Duodenal mucosa (tissue), 2 donors: ENCODE data around the gene FLT3LG.

Source experiments
- H3K27ac ChIP-seq: one replicate; pipeline ENCODE4 v1.7.0; 2013; ENCODE audit warnings: low read depth, low read length
- H3K27me3 ChIP-seq, 2 donors: one replicate each; pipeline ENCODE4 v1.7.0; 2013; ENCODE audit warnings: low read length in 2 of 2, control low read depth in 1 of 2; ENCODE audit not compliant: insufficient read depth in 2 of 2, control insufficient read depth in 1 of 2
- H3K36me3 ChIP-seq, 2 donors: one replicate each; pipeline ENCODE4 v1.7.0; 2013; ENCODE audit warnings: low read length in 2 of 2, control low read depth in 1 of 2; ENCODE audit not compliant: insufficient read depth in 2 of 2, control insufficient read depth in 1 of 2
- H3K4me1 ChIP-seq, 2 donors: one replicate each; pipeline ENCODE4 v1.7.0; 2013; ENCODE audit warnings: low read length in 2 of 2, control low read depth in 1 of 2; ENCODE audit not compliant: insufficient read depth in 2 of 2, control insufficient read depth in 1 of 2
- H3K4me3 ChIP-seq, 2 donors: one replicate each; pipeline ENCODE4 v1.7.0; 2013; ENCODE audit warnings: low read length in 2 of 2, low read depth in 1 of 2
- H3K9ac ChIP-seq, 2 donors: one replicate each; pipeline ENCODE4 v1.7.0; 2013; ENCODE audit warnings: low read length in 2 of 2, low read depth in 1 of 2
- H3K9me3 ChIP-seq, 2 donors: one replicate each; pipeline ENCODE4 v1.7.0; 2013; ENCODE audit warnings: low read length in 2 of 2, control low read depth in 1 of 2; ENCODE audit not compliant: control insufficient read depth in 1 of 2

FLT3LG gene

DNA sequence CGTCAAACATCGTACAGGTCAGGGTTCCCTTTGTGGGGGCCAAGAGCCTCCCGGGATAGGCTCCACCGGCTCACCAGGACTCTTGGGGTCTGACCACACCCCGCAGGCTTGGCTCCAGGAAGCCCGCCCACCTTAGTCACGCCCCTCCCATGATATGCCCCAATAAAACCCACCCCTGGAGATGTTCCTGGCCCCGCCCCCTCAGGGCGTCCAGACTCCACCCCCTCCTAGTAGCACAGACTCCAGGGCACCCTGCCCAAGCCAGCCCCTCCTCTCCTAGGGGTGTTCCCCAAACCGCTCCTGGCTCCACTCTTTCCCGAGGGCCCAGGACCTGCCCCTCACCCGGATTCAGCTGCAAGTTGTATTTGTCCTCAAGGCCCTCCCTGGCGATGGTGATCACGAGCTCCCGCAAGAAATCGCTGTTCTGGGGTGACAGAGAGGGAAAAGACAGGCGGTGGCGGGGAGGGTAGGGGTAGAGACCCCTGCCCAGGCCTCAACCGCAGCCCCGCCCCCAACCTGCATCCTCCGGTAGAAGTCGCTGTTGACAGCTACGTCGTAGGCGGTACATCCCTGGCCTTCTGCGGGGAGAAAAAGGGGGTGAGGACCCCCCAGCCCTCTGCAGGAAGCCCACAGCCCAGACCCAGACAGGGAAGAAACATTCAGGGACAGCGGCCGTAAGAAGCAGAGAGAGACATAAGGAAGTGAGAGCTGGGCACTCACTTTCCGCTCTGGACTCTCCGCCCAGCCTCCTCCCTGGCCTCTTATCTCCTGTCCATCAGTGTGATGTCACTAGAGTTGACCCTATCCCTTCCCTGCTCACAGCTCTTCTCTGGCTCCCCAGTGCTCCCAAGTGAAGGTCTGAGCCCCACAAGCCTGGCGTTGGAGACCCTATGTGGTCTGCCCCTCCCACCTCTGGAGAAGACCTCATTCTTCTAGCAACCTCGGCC, 26.3 kb upstream of the FLT3LG start:
- H3K4me1 ChIP-seq = peaks cover 5 to 9% of the 10 kb centered on the region in 2 donors
- H3K9ac ChIP-seq = no peak overlapping the region
- H3K27ac ChIP-seq = no peak overlapping the region

DNA sequence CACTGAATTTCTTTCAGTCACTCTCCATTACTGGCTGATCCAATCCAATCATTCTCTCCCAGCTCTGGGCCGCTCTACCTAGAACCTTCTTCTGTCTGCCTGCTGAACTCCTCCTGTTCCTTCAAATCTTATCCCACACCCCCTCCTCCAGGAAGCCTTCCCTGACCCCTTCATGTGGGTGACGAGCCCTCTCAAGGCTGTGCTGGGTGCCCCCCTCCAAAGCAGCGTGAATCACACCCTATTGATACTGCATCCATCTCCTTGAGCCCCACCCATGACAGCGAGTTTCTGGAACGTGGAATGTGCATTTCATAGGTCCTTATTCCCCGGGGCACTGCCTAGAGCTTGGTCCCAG, 25.6 kb upstream of the FLT3LG start:
- Histone ChIP-seq H3K4me3 (no peak overlapping the region), H3K27ac (no peak overlapping the region), H3K36me3 (peaks cover 0 to 18% of the 10 kb centered on the region in 2 donors), H3K9me3 (no peaks in the 10 kb centered on the region), H3K4me1 (peaks cover 5 to 9% of the 10 kb centered on the region in 2 donors), H3K9ac (no peak overlapping the region), H3K27me3 (no peaks in the 10 kb centered on the region)

More for the DNA sequence above, 26.3 kb upstream of the FLT3LG start:
- H3K4me3 ChIP-seq = no peak overlapping the region
- peaks cover 0 to 18% of the 10 kb centered on the region in 2 donors for H3K36me3 ChIP-seq
- no peaks in the 10 kb centered on the region for H3K9me3 ChIP-seq
- H3K27me3 ChIP-seq = no peaks in the 10 kb centered on the region

DNA sequence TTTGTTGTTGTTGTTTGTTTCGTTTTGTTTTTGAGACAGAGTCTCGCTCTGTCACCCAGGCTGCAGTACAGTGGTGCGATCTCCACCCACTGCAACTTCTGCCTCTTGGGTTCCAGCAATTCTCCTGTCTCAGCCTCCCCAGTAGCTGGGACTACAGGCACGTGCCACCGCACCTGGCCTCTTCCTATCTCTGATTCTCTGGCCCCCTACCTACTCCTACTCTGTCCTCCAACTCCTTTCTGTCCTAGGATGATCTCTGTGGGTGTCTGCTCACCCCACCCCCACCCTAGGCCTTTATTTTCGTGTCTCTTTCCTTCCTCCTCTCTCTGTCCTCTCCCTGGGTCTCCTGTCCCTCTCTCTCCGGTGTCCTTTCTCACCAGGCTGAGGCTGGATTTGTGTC, 23.6 kb upstream of the FLT3LG start:
- Histone ChIP-seq H3K9me3 (no peaks in the 10 kb centered on the region), H3K4me1 (peaks cover 13 to 15% of the 10 kb centered on the region in 2 donors), H3K36me3 (peaks cover 0 to 18% of the 10 kb centered on the region in 2 donors), H3K27me3 (no peaks in the 10 kb centered on the region), H3K9ac (peak overlapping the region; percentile 32 to 93), H3K4me3 (peak overlapping the region; percentile 42 to 96), H3K27ac (no peak overlapping the region)

DNA sequence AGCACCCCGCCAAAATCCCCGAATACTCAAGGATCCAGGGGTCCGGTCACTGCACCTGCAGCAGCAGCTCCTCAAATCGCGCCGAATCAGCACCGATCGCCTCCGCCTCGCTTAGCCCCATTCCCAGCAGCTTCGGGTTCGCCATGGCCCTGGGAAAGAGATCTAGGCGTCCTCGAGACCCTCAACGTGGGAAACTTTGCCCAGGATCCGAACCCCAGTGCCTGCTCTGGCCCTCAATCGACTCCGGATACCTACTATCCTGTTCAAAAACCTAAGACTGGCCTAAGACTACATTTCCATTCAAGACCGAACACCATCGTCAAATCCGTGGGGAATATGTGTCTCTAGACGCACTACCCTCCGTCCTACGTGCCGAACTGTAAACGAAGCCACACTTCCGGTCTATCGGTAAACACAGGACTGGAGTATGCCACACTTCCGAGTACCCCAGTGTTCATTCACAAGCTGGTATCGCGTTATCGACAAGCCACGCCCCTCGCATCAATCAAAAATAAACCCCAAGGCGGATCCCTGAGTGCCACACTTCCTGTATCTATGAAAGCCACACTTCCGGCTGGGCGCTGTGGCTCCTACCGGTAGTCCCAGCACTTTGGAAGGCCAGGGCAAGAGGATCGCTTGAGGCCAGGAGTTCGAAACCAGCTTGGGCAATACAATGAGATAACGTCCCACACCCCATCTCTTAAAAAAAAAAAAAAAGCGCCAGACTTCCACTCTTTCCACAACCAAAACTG, 22.4 kb upstream of the FLT3LG start, which contains the start of gene PIH1D1:
Gene PIH1D1, minus strand, starts transcription at position 385 of the 752 bp plus-strand sequence. Its CDS starts 240 bp downstream, at position 145.
- peaks cover 0 to 18% of the 10 kb centered on the region in 2 donors for H3K36me3 ChIP-seq
- peak within 1 kb of the TSS; percentile 96 to 99 for H3K4me3 ChIP-seq
- H3K27me3 ChIP-seq = no peaks in the 10 kb centered on the region
- peaks cover 13 to 15% of the 10 kb centered on the region in 2 donors for H3K4me1 ChIP-seq
- H3K9me3 ChIP-seq = no peaks in the 10 kb centered on the region
- peak within 1 kb of the TSS; percentile 93 for H3K27ac ChIP-seq
- peak within 1 kb of the TSS; percentile 81 to 93 for H3K9ac ChIP-seq

DNA sequence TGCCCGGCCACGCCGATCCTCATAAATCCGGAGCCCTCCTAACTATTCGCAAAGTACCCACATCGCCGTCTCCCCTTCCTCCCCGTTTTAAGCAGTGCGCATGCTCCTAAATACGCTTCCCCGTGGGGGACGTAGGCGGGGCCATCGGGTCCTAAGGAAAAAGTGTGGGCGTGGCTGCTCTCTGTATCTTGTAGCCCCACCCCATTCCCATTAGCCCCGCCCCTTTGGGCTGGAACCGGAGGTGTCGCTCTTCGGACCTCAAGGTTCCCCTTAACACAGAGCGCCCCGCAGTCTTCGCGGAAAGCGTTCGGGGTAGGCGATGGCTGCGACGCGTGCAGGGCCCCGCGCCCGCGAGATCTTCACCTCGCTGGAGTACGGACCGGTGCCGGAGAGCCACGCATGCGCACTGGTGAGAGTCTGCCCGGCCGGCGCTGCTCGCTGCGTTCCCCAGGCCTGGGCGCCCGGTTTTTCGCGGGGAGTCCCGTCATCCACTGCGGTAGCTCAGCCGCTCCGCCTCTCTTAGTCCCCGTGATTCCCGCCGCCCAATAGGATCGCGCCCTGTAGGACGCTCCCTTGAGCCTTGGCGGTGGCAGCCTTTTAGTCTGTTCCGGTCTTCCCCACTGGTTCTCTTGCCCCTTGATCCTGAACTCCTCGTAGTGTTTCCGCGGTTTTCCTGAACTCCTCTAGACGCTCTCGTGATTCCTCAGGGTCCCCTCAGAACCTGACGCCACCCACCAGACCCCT, 20.8 kb upstream of the FLT3LG start, which contains the start of gene ALDH16A1:
Gene ALDH16A1, plus strand, starts transcription at position 213 of the 744 bp plus-strand sequence. Its CDS starts 107 bp downstream, at position 320.
- peak within 1 kb of the TSS; percentile 80 to 88 for H3K4me3 ChIP-seq
- peaks cover 13 to 16% of the 10 kb centered on the region in 2 donors for H3K4me1 ChIP-seq
- peaks cover 0 to 16% of the 10 kb centered on the region in 2 donors for H3K36me3 ChIP-seq
- H3K9me3 ChIP-seq = no peaks in the 10 kb centered on the region
- H3K27ac ChIP-seq = peak within 1 kb of the TSS; percentile 93
- H3K9ac ChIP-seq = peak within 1 kb of the TSS; percentile 74 to 91
- H3K27me3 ChIP-seq = no peaks in the 10 kb centered on the region

DNA sequence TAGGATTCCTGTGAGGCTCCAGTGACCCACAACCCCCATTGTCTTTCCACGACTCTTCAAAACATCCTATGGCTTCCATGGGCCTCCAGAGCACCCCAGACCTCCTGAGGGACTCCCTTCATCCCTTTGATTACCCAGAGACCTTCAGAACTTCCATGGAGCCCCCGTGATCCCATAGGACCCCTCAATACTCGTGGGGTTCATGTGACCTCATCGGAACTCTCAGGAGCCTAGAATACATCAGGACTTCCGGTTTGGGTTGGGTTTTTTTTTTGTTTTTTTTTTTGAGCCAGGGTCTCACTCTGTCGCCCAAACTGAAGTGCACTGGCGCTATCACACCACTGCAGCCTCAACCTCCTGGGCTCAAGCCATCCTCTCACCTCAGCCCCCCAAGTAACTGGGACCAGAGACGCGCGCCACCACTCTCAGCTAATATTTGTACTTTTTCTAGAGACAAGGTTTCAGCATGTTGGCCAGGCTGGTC, 20.2 kb upstream of the FLT3LG start:
- Histone ChIP-seq H3K4me3 (peak overlapping the region; percentile 80 to 88), H3K36me3 (peaks cover 0 to 10% of the 10 kb centered on the region in 2 donors)

DNA sequence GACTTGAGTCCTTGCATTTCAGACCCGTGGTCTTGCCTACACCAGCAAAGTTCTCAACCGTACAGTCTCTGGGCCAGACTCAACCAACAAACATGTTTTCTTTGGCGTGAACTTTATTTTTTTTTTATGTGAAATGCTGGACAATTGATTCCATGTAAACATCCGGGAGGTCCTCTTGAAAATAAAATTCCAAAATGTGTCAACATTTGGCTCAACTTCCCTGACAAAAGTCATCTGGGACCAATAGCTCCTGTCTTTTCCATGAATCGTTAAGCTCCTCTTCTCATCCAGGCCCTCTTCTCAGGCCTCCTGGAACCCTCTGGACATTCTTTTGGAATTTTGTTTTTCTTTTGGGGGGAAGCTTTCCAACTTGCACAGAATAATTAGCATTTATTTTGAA, 18.2 kb upstream of the FLT3LG start:
- no peaks in the 10 kb centered on the region for H3K27me3 ChIP-seq
- no peak overlapping the region for H3K4me3 ChIP-seq
- no peak overlapping the region for H3K27ac ChIP-seq
- no peak overlapping the region for H3K9ac ChIP-seq
- H3K4me1 ChIP-seq = peaks cover 8 to 14% of the 10 kb centered on the region in 2 donors
- H3K36me3 ChIP-seq = peaks cover 3 to 8% of the 10 kb centered on the region in 2 donors
- H3K9me3 ChIP-seq = no peaks in the 10 kb centered on the region

More for the DNA sequence above, 20.2 kb upstream of the FLT3LG start:
- Histone ChIP-seq H3K9ac (peak overlapping the region; percentile 74 to 91), H3K4me1 (peaks cover 13 to 21% of the 10 kb centered on the region in 2 donors), H3K27me3 (no peaks in the 10 kb centered on the region), H3K9me3 (no peaks in the 10 kb centered on the region), H3K27ac (peak overlapping the region; percentile 93)

DNA sequence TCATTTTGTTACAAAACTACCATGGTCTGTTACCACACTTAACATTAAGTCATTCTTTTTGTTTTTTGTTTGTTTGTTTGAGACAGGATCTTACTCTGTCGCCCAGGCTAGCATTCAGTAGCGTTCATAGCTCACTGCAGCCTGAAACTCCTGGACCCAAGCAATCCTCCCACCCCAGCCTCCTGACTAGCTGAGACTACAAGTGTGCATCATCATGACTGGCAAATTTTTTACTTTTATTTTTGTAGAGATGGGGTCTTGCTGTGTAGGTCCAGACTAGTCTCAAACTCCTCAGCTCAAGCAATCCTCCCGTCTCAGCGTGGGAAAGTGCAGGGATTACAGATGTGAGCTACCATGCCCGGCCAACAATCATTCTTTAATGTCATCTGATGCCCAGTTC, 17.7 kb upstream of the FLT3LG start:
- Histone ChIP-seq H3K9ac (no peak overlapping the region), H3K27ac (no peak overlapping the region), H3K4me1 (peaks cover 7 to 12% of the 10 kb centered on the region in 2 donors), H3K9me3 (no peaks in the 10 kb centered on the region), H3K27me3 (no peaks in the 10 kb centered on the region), H3K4me3 (no peak overlapping the region), H3K36me3 (peaks cover 3 to 9% of the 10 kb centered on the region in 2 donors)

DNA sequence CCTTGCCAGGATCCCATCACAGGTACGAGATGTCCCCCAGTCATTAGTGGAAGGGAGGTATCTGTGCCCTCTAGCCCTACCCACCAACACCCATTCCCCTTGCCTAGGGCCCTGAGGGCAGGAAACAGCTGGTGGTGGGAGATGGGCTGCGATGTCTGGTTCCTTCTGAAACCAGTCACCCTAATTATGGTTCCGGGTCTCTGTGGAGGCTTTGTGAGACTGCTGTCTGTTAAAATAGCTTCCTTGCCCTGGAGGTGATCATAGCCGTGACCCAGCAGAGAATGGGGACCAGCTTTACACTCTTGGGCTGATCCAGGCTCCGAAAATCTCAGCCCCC, 15.5 kb upstream of the FLT3LG start:
- H3K9me3 ChIP-seq = no peaks in the 10 kb centered on the region
- no peak overlapping the region for H3K9ac ChIP-seq
- H3K36me3 ChIP-seq = peaks cover 3 to 12% of the 10 kb centered on the region in 2 donors
- H3K4me3 ChIP-seq = no peak overlapping the region
- peak overlapping the region; percentile 20 for H3K27ac ChIP-seq
- peaks cover 7 to 12% of the 10 kb centered on the region in 2 donors for H3K4me1 ChIP-seq
- H3K27me3 ChIP-seq = no peaks in the 10 kb centered on the region
